Measurements from ENCODE around the gene HOXD9.

GRCh38 chr2:176098366-176099158 lies 24.0 kb upstream of the HOXD9 start:
- no peak for TF ChIP-seq POLR2A (IDR thresholded peaks at IDR 0.05)
- no peak for TF ChIP-seq CTCF (IDR thresholded peaks at IDR 0.05)
- no peak for TF ChIP-seq EP300 (IDR thresholded peaks at IDR 0.05)

Measured in stomach (tissue), 4 donors.